Prostate gland (tissue), 2 donors: Measurements from ENCODE around the gene BEX4. TPM values are rescaled to one million over a fixed set of nuclear protein-coding genes. Genes with fewer than 3 reads are reported as not detected.

Experiments used
- DNase-seq: peaks from one replicate; pipeline ENCODE4 v3.0.0-alpha.2; 2019; ENCODE audit warnings: low spot score
- H3K27ac ChIP-seq, 2 donors: fragments of 200-600 bp; sonication (generic); 2 replicates each; pipeline ENCODE4 v1.5.1; 2017 to 2019
- H3K27me3 ChIP-seq: fragments of 200-600 bp; sonication (generic); replicated peaks from 2 replicates; pipeline ENCODE4 v1.5.1; 2019; ENCODE audit not compliant: insufficient read depth
- H3K36me3 ChIP-seq, 2 donors: fragments of 200-600 bp; sonication (generic); 1 replicate in 1 of 2; 2 replicates in 1 of 2; pipeline versions ENCODE4 v1.5.1 to v1.8.1; 2017 to 2019
- H3K4me1 ChIP-seq: fragments of 200-600 bp; sonication (generic); replicated peaks from 2 replicates; pipeline ENCODE4 v1.5.1; 2019
- H3K4me3 ChIP-seq, 2 donors: fragments of 200-600 bp; sonication (generic); 2 replicates each; pipeline ENCODE4 v1.5.1; 2017 to 2019
- H3K9me3 ChIP-seq: fragments of 200-600 bp; sonication (generic); 2 replicates; pipeline ENCODE4 v1.5.1; 2017
- CTCF ChIP-seq, 4 experiments: fragments of 200-600 bp in 2 of 4; fragments of 450-650 bp in 2 of 4; sonication (generic) in 2 of 4; IDR thresholded peaks; 1 replicate in 3 of 4; 2 replicates in 1 of 4; pipeline ENCODE4 v1.5.1; 2016 to 2019; ENCODE audit warnings: antibody characterized with exemption in 4 of 4, mild to moderate bottlenecking in 2 of 4, moderate library complexity in 2 of 4
- POLR2A ChIP-seq: fragments of 450-650 bp; IDR thresholded peaks from one replicate; pipeline ENCODE4 v1.6.1; 2016; ENCODE audit warnings: antibody characterized with exemption, mild to moderate bottlenecking
- POLR2AphosphoS5 ChIP-seq: sonication (generic); formaldehyde crosslinking; IDR thresholded peaks from one replicate; pipeline ENCODE4 v1.6.1; 2017; ENCODE audit warnings: antibody characterized with exemption
- WGBS: methylation state at CpG from one replicate; pipeline ENCODE4 v1.1.5; 2018; 5-methylcytosine and 5-hydroxymethylcytosine counted together
- intact Hi-C: fragments of 100-400 bp; cut with DNase I; formaldehyde crosslinking; loops from one replicate; pipeline ENCODE4 v1.14.2; 2022
- total RNA-seq, 2 donors: library from RNA; depleted of rRNA; stranded (reverse); fragments of >200 nt; gene quantifications; one replicate each; pipeline ENCODE4 v1.1.0, GENCODE V29; 2016

BEX4 gene
- total RNA-seq, 2 donors from 2014 or later, result 60.6 to 116 TPM

GRCh38 chrX:103210056-103210455 lies 4.9 kb upstream of the BEX4 start:
- intact Hi-C loops, result loop anchor here (5.0 to 10.0 kb wide), 2 partner anchors 125 to 257 kb away; partner anchors contain the start of gene TCEAL7
- H3K4me3 ChIP-seq, result no peak overlapping the region
- TF ChIP-seq POLR2A, result no peak
- H3K9me3 ChIP-seq, result no peaks in the 10 kb centered on the region
- H3K36me3 ChIP-seq, result no peaks in the 10 kb centered on the region
- no peaks in the 10 kb centered on the region for H3K4me1 ChIP-seq
- WGBS, result 78% methylated on average over 5 of the region's 5 CpGs
- no peak overlapping the region for H3K27ac ChIP-seq
- DNase-seq, result no peak
- H3K27me3 ChIP-seq, result no peaks in the 10 kb centered on the region

GRCh38 chrX:103211012-103211715 lies 3.7 kb upstream of the BEX4 start:
- Histone ChIP-seq H3K4me1 (no peaks in the 10 kb centered on the region), H3K27me3 (no peaks in the 10 kb centered on the region), H3K36me3 (no peaks in the 10 kb centered on the region), H3K9me3 (no peaks in the 10 kb centered on the region), H3K4me3 (no peak overlapping the region), H3K27ac (no peak overlapping the region)
- TF ChIP-seq CTCF (IDR thresholded peaks at IDR 0.05) (peak in 3 of 4 experiments; percentile 32 to 44 (median 36)), POLR2AphosphoS5 (no peak), POLR2A (no peak)
- 29% methylated on average over 7 of the region's 7 CpGs for WGBS
- intact Hi-C loops, result loop anchor here (5.0 to 10.0 kb wide), 2 partner anchors 124 to 256 kb away; partner anchors contain the start of gene TCEAL7
- DNase-seq, result peak; percentile 28

- WGBS, result 78% methylated on average over 6 of the region's 8 CpGs
- TF ChIP-seq POLR2AphosphoS5 (no peak), CTCF (IDR thresholded peaks at IDR 0.05) (no peak), POLR2A (no peak)
- intact Hi-C loops, result loop anchor here (5.0 to 10.0 kb wide), 2 partner anchors 122 to 254 kb away; partner anchors contain the start of gene TCEAL7
- Histone ChIP-seq H3K9me3 (no peaks in the 10 kb centered on the region), H3K36me3 (no peaks in the 10 kb centered on the region), H3K27ac (no peak overlapping the region), H3K4me3 (no peak overlapping the region), H3K4me1 (no peaks in the 10 kb centered on the region), H3K27me3 (no peaks in the 10 kb centered on the region)
- no peak for DNase-seq
These were observed 2.0 kb upstream of the BEX4 start for GRCh38 chrX:103212749-103213457.

- H3K36me3 ChIP-seq, result no peaks in the 10 kb centered on the region
- H3K27me3 ChIP-seq, result no peaks in the 10 kb centered on the region
- WGBS, result 3% methylated on average over 8 of the region's 39 CpGs
- H3K4me1 ChIP-seq, result no peaks in the 10 kb centered on the region
- peak overlapping the region; percentile 66 to 73 for H3K4me3 ChIP-seq
- TF ChIP-seq POLR2AphosphoS5, result no peak
- no peak for TF ChIP-seq CTCF (IDR thresholded peaks at IDR 0.05)
- no peak for TF ChIP-seq POLR2A
- intact Hi-C loops, result loop anchor here (5.0 to 10.0 kb wide), 2 partner anchors 37 to 119 kb away; partner anchors contain the start of gene TCEAL7
- H3K9me3 ChIP-seq, result no peaks in the 10 kb centered on the region
- peak overlapping the region; percentile 85 to 87 for H3K27ac ChIP-seq
- DNase-seq, result no peak
These were observed 600 bp downstream of the BEX4 start for GRCh38 chrX:103215425-103215991.
